Neural cell (in vitro differentiated cells): ENCODE measurements around the gene PLXDC2. TPM values are rescaled to one million over a fixed set of nuclear protein-coding genes. Genes with fewer than 3 reads are reported as not detected.

ENCODE experiments used
- H2AFZ ChIP-seq: fragments of 200-600, 300-800 bp; sonication (generic), shearing (Covaris generic); 2 replicates; pipeline ENCODE4 v1.6.0; 2014; ENCODE audit warnings: low read depth, mild to moderate bottlenecking, antibody characterized with exemption, low read length, moderate library complexity
- H3F3A ChIP-seq: fragments of 200-600 bp; shearing (Covaris generic); 2 replicates; pipeline ENCODE4 v1.6.1; 2016; ENCODE audit warnings: mild to moderate bottlenecking, moderate library complexity, mixed read lengths, antibody characterized with exemption, low read length; ENCODE audit not compliant: insufficient read depth, poor library complexity, severe bottlenecking
- H3K27ac ChIP-seq: fragments of 200-600, 300-800 bp; sonication (generic), shearing (Covaris generic); 2 replicates; pipeline ENCODE4 v1.5.1; 2014; ENCODE audit warnings: mild to moderate bottlenecking, low read length, moderate library complexity
- H3K27me3 ChIP-seq: fragments of 300-800, 200-600 bp; sonication (generic), shearing (Covaris generic); 2 replicates; pipeline ENCODE4 v1.6.0; 2014; ENCODE audit warnings: mild to moderate bottlenecking, low read depth, low read length, moderate library complexity; ENCODE audit not compliant: insufficient read depth
- H3K36me3 ChIP-seq: fragments of 300-800, 200-600 bp; sonication (generic), shearing (Covaris generic); 2 replicates; pipeline ENCODE4 v1.5.1; 2014; ENCODE audit warnings: mild to moderate bottlenecking, antibody characterized with exemption, low read length, moderate library complexity; ENCODE audit not compliant: insufficient read depth
- H3K4me2 ChIP-seq: fragments of 300-800, 200-600 bp; sonication (generic), shearing (Covaris generic); 2 replicates; pipeline ENCODE4 v1.6.0; 2014; ENCODE audit warnings: mild to moderate bottlenecking, low read length
- H3K4me3 ChIP-seq: fragments of 300-800, 200-600 bp; sonication (generic), shearing (Covaris generic); 2 replicates; pipeline ENCODE4 v1.5.1; 2014; ENCODE audit warnings: mild to moderate bottlenecking, low read length, moderate library complexity
- H3K79me2 ChIP-seq: fragments of 200-600 bp; shearing (Covaris generic); replicated peaks from 2 replicates; pipeline ENCODE4 v1.6.0; 2014; ENCODE audit warnings: mild to moderate bottlenecking, low read length, moderate library complexity; ENCODE audit not compliant: insufficient read depth
- H3K9ac ChIP-seq: fragments of 300-800, 200-600 bp; sonication (generic), shearing (Covaris generic); 2 replicates; pipeline ENCODE4 v1.6.1; 2016; ENCODE audit warnings: mild to moderate bottlenecking, low read length, mixed read lengths
- H3K9me2 ChIP-seq: fragments of 200-600 bp; shearing (Covaris generic); 2 replicates; pipeline ENCODE4 v1.6.1; 2016; ENCODE audit warnings: mild to moderate bottlenecking, low read length, mixed read lengths; ENCODE audit not compliant: insufficient read depth
- H3K9me3 ChIP-seq: fragments of 200-600, 300-800 bp; sonication (generic), shearing (Covaris generic); 2 replicates; pipeline ENCODE4 v1.6.1; 2016; ENCODE audit warnings: mild to moderate bottlenecking, mixed run types, low read length, moderate library complexity, mixed read lengths
- H4K20me1 ChIP-seq: fragments of 200-600 bp; shearing (Covaris generic); 2 replicates; pipeline ENCODE4 v1.6.1; 2016; ENCODE audit warnings: mild to moderate bottlenecking, mixed run types; ENCODE audit not compliant: insufficient read depth
- CTCF ChIP-seq: fragments of 450-650 bp; IDR thresholded peaks from 2 replicates; pipeline ENCODE4 v1.5.1; 2014; ENCODE audit warnings: antibody characterized with exemption, mild to moderate bottlenecking, moderate library complexity; ENCODE audit not compliant: poor library complexity, severe bottlenecking
- EP300 ChIP-seq: fragments of 450-650 bp; conservative IDR thresholded peaks from 2 replicates; pipeline ENCODE4 v1.6.1; 2014; ENCODE audit warnings: antibody characterized with exemption, mild to moderate bottlenecking, moderate library complexity; ENCODE audit not compliant: poor library complexity, severe bottlenecking
- EZH2 ChIP-seq: fragments of 200-600, 300-800 bp; shearing (Covaris generic), sonication (generic); IDR thresholded peaks from 2 replicates; pipeline ENCODE4 v1.6.1; 2014; ENCODE audit warnings: antibody characterized with exemption, low read length, borderline replicate concordance, mild to moderate bottlenecking; ENCODE audit not compliant: insufficient read depth, poor library complexity, severe bottlenecking
- MXI1 ChIP-seq: fragments of 450-650 bp; conservative IDR thresholded peaks from 2 replicates; pipeline ENCODE4 v1.6.1; 2014; ENCODE audit warnings: antibody characterized with exemption, mild to moderate bottlenecking; ENCODE audit not compliant: poor library complexity, severe bottlenecking
- POLR2AphosphoS5 ChIP-seq: IDR thresholded peaks from 2 replicates; pipeline ENCODE4 v1.6.1; 2012
- RAD21 ChIP-seq: fragments of 450-650 bp; conservative IDR thresholded peaks from 2 replicates; pipeline ENCODE4 v1.6.1; 2014; ENCODE audit warnings: antibody characterized with exemption, mild to moderate bottlenecking, moderate library complexity
- REST ChIP-seq: IDR thresholded peaks from 2 replicates; pipeline ENCODE4 v1.6.1; 2012; ENCODE audit warnings: borderline replicate concordance
- SMC3 ChIP-seq: fragments of 450-650 bp; conservative IDR thresholded peaks from 2 replicates; pipeline ENCODE4 v1.6.1; 2014; ENCODE audit warnings: antibody characterized with exemption, mild to moderate bottlenecking, moderate library complexity; ENCODE audit not compliant: poor library complexity
- TAF1 ChIP-seq: IDR thresholded peaks from 2 replicates; pipeline ENCODE4 v1.6.1; 2012; ENCODE audit warnings: low read depth
- polyA plus RNA-seq: library from polyadenylated mRNA; depleted of rRNA; stranded (reverse); fragments of >200 nt; gene quantifications from 2 replicates; pipeline ENCODE4 v1.2.3, GENCODE V29; 2014

PLXDC2 gene
- polyA plus RNA-seq, 1 donor from 2014 or later = 2.3 TPM

GRCh38 chr10:20237091-20237570, 420.9 kb downstream of the PLXDC2 start:
- no peak overlapping the region for H3K9ac ChIP-seq
- no peaks in the 10 kb centered on the region for H3K36me3 ChIP-seq
- no peak overlapping the region for H3K27ac ChIP-seq
- H4K20me1 ChIP-seq = no peaks in the 10 kb centered on the region
- H3K4me2 ChIP-seq = no peak overlapping the region
- no peaks in the 10 kb centered on the region for H3K27me3 ChIP-seq
- H3K9me2 ChIP-seq = no peaks in the 10 kb centered on the region
- no peak overlapping the region for H3K4me3 ChIP-seq
- no peaks in the 10 kb centered on the region for H3K9me3 ChIP-seq
- H2AFZ ChIP-seq = no peak overlapping the region
- H3F3A ChIP-seq = no peaks in the 10 kb centered on the region
- H3K79me2 ChIP-seq = no peaks in the 10 kb centered on the region
- TF ChIP-seq RAD21 (no peak), MXI1 (no peak), POLR2AphosphoS5 (no peak), REST (no peak), EZH2 (no peak), CTCF (no peak), EP300 (no peak), TAF1 (no peak)

- Histone ChIP-seq H3K4me3 (no peak overlapping the region), H3K9ac (no peak overlapping the region), H3K36me3 (no peaks in the 10 kb centered on the region), H3K79me2 (no peaks in the 10 kb centered on the region), H3K4me2 (no peak overlapping the region), H3K9me2 (no peaks in the 10 kb centered on the region), H3K27ac (no peak overlapping the region), H3F3A (no peaks in the 10 kb centered on the region), H4K20me1 (no peaks in the 10 kb centered on the region), H3K27me3 (no peaks in the 10 kb centered on the region), H3K9me3 (no peaks in the 10 kb centered on the region), H2AFZ (no peak overlapping the region)
- TF ChIP-seq EP300 (no peak), MXI1 (no peak), RAD21 (no peak), TAF1 (no peak), EZH2 (no peak), CTCF (no peak), SMC3 (no peak)
Observed at GRCh38 chr10:20237586-20237985, 421.4 kb downstream of the PLXDC2 start.
